ENCODE results near the gene YWHAB.

GRCh38 chr20:44886828-44887227, 1.3 kb downstream of the YWHAB start:
- TF ChIP-seq CTCF (IDR thresholded peaks at IDR 0.05) (no peak), POLR2A (IDR thresholded peaks at IDR 0.05) (no peak)

All from heart left ventricle (tissue), 13 donors.